RPMI8226 (cell line): ENCODE results near the gene ZSWIM1.

Experiments used
- DNase-seq: peaks from one replicate; pipeline ENCODE4 v3.0.0-alpha.2; 2015

ZSWIM1 gene

GRCh38 chr20:45933266-45934045 is 52.4 kb downstream of the ZSWIM1 start:
- DNase-seq: peak; percentile 86

DNA sequence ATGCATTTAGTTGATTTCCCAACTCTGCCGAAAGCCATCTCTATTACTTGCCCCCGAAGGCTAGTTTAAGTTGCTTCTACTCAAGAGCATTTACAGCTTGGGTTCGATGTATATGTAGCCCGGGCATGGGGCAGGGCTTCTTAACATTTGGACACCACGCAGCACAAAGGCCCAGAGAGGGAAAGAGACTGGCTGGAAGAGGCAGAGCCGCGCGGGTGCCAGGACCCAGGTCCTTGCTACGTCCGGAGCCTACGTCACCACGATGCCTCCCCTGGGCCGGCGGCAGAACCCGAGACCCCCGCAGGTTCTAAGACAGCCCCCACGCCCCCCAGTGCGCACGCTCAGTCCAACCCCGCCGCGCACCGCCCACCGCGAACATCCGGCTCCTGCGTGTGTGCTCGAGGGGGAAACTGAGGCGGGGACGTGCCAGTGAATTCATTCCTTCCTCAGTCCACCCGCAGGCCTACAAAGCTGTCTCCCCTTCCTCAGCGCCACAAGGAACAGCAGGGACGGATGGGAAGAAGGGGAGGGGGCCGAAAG is 53.1 kb downstream of the ZSWIM1 start:
- peak; percentile 55 for DNase-seq
